Thyroid gland (tissue), 4 donors: ENCODE measurements around the gene PAIP2. TPM values are rescaled to one million over a fixed set of nuclear protein-coding genes. Genes with fewer than 3 reads are reported as not detected.

Experiments
- DNase-seq, 2 donors: peaks; one replicate each; pipeline ENCODE4 v3.0.0-alpha.2; 2019
- H3K27ac ChIP-seq, 3 donors: fragments of 200-600 bp; sonication (generic); 1 replicate in 2 of 3; 2 replicates in 1 of 3; pipeline ENCODE4 v1.5.1; 2016 to 2019; ENCODE audit warnings: mild to moderate bottlenecking in 1 of 3, moderate library complexity in 1 of 3
- H3K27me3 ChIP-seq: fragments of 200-600 bp; sonication (generic); one replicate; pipeline ENCODE4 v1.5.1; 2019
- H3K36me3 ChIP-seq, 2 donors: fragments of 200-600 bp; sonication (generic); one replicate each; pipeline ENCODE4 v1.5.1; 2016 to 2019
- H3K4me1 ChIP-seq, 2 donors: fragments of 200-600 bp; sonication (generic); one replicate each; pipeline ENCODE4 v1.5.1; 2017 to 2019
- H3K4me3 ChIP-seq, 3 donors: fragments of 200-600 bp; sonication (generic); replicated peaks in 1 of 3; 1 replicate in 2 of 3; 2 replicates in 1 of 3; pipeline ENCODE4 v1.5.1; 2016; ENCODE audit warnings: mild to moderate bottlenecking in 1 of 3
- H3K9me3 ChIP-seq: fragments of 200-600 bp; sonication (generic); one replicate; pipeline ENCODE4 v1.5.1; 2017
- POLR2A ChIP-seq, 2 donors: fragments of 450-650 bp; IDR thresholded peaks; one replicate each; pipeline ENCODE4 v1.6.1; 2017; ENCODE audit warnings: antibody characterized with exemption in 2 of 2, mild to moderate bottlenecking in 2 of 2, moderate library complexity in 1 of 2
- WGBS, 2 donors: methylation state at CpG; one replicate each; pipeline ENCODE4 v1.1.5; 2017; 5-methylcytosine and 5-hydroxymethylcytosine counted together
- intact Hi-C: fragments of 100-400 bp; cut with DNase I; formaldehyde crosslinking; loops from one replicate; pipeline ENCODE4 v1.15.1; 2023
- total RNA-seq, 4 donors: library from RNA; depleted of rRNA; stranded (reverse); fragments of >200 nt; gene quantifications; one replicate each; pipeline ENCODE4 v1.2.3, GENCODE V29; 2016
- TF ChIP-seq, protein P1 (sequence below), 6 experiments: fragments of 200-600 bp in 3 of 6; fragments of 450-650 bp in 3 of 6; sonication (generic) in 3 of 6; IDR thresholded peaks; one replicate each; pipeline ENCODE4 v1.5.1; 2016 to 2019; ENCODE audit warnings: antibody characterized with exemption in 6 of 6, mild to moderate bottlenecking in 2 of 6, inconsistent platforms in 1 of 6, moderate library complexity in 1 of 6

Gene PAIP2
- total RNA-seq, 4 donors from 2014 or later, result 92.7 to 136 (median 117) TPM

DNA sequence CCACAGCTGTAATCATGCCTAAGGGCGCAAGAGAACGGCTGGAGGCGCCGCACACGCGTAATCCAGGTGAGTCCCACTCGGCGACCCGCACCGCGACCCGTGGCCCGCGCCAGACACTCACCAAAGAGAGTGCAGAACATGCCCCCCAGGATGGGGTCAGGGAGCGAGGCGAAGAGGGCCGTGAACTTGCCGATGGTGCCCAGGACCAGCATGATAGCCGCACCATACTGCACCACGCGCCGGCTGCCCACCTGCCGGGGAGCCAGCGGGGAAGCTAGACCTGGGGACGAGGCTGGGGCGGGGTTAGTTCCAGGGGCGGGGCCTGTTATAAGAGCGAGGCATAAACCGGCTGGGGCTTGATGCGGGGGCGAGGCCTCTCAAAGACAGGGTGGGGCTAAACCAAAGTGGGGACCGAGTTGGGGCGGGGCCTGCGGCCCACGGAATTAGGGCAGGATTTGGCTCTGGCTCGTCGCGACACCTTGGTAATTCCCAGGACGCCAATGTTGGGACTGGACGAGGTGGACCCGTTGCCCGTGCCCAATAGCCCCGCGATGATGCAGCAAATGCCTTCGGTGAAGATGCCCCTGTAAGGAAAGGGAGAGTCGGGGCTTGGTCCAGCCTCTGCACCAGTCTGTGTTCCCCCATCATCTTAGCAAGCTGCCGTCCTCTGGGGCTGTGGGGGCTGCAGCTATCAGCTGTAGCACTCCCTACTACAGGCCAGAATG lies 36.6 kb downstream of the PAIP2 start:
- DNase-seq, result peak in 1 of 2 donors; percentile 24
- no peaks in the 10 kb centered on the region for H3K9me3 ChIP-seq
- no peak overlapping the region for H3K27ac ChIP-seq
- no peak overlapping the region for H3K4me3 ChIP-seq
- H3K27me3 ChIP-seq, result no peaks in the 10 kb centered on the region
- 53 to 79% methylated on average over 13 to 37 of the region's 47 CpGs for WGBS, 2 donors
- H3K4me1 ChIP-seq, result peaks cover 9 to 10% of the 10 kb centered on the region in 2 donors
- intact Hi-C loops, result no loop called here
- TF ChIP-seq, protein P1, sequence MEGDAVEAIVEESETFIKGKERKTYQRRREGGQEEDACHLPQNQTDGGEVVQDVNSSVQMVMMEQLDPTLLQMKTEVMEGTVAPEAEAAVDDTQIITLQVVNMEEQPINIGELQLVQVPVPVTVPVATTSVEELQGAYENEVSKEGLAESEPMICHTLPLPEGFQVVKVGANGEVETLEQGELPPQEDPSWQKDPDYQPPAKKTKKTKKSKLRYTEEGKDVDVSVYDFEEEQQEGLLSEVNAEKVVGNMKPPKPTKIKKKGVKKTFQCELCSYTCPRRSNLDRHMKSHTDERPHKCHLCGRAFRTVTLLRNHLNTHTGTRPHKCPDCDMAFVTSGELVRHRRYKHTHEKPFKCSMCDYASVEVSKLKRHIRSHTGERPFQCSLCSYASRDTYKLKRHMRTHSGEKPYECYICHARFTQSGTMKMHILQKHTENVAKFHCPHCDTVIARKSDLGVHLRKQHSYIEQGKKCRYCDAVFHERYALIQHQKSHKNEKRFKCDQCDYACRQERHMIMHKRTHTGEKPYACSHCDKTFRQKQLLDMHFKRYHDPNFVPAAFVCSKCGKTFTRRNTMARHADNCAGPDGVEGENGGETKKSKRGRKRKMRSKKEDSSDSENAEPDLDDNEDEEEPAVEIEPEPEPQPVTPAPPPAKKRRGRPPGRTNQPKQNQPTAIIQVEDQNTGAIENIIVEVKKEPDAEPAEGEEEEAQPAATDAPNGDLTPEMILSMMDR (IDR thresholded peaks at IDR 0.05), result no peak
- no peak for TF ChIP-seq POLR2A (IDR thresholded peaks at IDR 0.05)
- no peaks in the 10 kb centered on the region for H3K36me3 ChIP-seq

DNA sequence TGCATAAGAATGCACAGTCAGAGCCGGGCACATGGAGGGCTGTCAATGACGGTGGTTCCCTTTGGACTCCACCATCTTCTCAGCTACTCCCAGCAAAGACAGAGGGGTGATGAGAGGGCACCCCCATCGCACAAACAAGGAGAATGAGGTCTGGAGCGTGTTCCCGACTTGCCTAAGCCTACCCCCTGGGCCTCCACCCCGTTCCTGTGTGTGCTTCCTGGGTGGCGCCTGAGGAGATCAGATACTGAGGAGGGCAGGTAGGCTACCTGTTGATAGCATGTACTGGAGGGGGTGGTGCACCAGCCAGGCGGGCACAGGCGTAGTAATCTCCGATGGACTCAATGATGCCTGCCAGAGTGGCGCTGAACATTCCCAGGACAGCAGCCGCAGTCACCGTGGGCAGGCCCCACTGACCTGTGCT lies 37.3 kb downstream of the PAIP2 start:
- H3K27me3 ChIP-seq, result no peaks in the 10 kb centered on the region
- intact Hi-C loops, result no loop called here
- TF ChIP-seq POLR2A (IDR thresholded peaks at IDR 0.05), result no peak
- TF ChIP-seq, protein P1 (IDR thresholded peaks at IDR 0.05), result no peak
- DNase-seq, result no peak
- H3K4me1 ChIP-seq, result peaks cover 3% of the 10 kb centered on the region in 2 donors
- H3K27ac ChIP-seq, result no peak overlapping the region
- WGBS, 2 donors, result 83 to 87% methylated on average over 12 to 13 of the region's 13 CpGs
- H3K36me3 ChIP-seq, result no peaks in the 10 kb centered on the region
- H3K9me3 ChIP-seq, result no peaks in the 10 kb centered on the region
- H3K4me3 ChIP-seq, result no peak overlapping the region

- H3K27me3 ChIP-seq, result no peaks in the 10 kb centered on the region
- no peak for DNase-seq
- no peak overlapping the region for H3K4me3 ChIP-seq
- H3K27ac ChIP-seq, result no peak overlapping the region
- peaks cover 0 to 9% of the 10 kb centered on the region in 2 donors for H3K4me1 ChIP-seq
- WGBS, 2 donors, result 88% methylated on average over 11 to 15 of the region's 15 CpGs
- H3K9me3 ChIP-seq, result no peaks in the 10 kb centered on the region
- H3K36me3 ChIP-seq, result no peaks in the 10 kb centered on the region
- TF ChIP-seq, protein P1 (IDR thresholded peaks at IDR 0.05), result no peak
- TF ChIP-seq POLR2A (IDR thresholded peaks at IDR 0.05), result no peak
- intact Hi-C loops, result no loop called here
Measured at GRCh38 chr5:139379626-139380449, 38.2 kb downstream of the PAIP2 start.

- Histone ChIP-seq H3K9me3 (no peaks in the 10 kb centered on the region), H3K27ac (no peak overlapping the region), H3K27me3 (no peaks in the 10 kb centered on the region), H3K4me1 (peaks cover 0 to 14% of the 10 kb centered on the region in 2 donors), H3K4me3 (no peak overlapping the region), H3K36me3 (no peaks in the 10 kb centered on the region)
- intact Hi-C loops, result no loop called here
- WGBS, 2 donors, result 85 to 92% methylated on average over 28 of the region's 28 CpGs
- TF ChIP-seq POLR2A (IDR thresholded peaks at IDR 0.05), result no peak
- TF ChIP-seq, protein P1 (IDR thresholded peaks at IDR 0.05), result no peak
- no peak for DNase-seq
Measured at GRCh38 chr5:139381837-139382761, 40.4 kb downstream of the PAIP2 start.
